ENCODE data around the gene ATXN1L.

- TF ChIP-seq EZH2 (IDR thresholded peaks at IDR 0.05; ENCODE audit: borderline replicate concordance) (no peak), CTCF (IDR thresholded peaks at IDR 0.05; ENCODE audit: poor library complexity) (no peak)
Observed at GRCh38 chr16:71834291-71834690, 11.5 kb upstream of the ATXN1L start.
